ENCODE measurements around the gene DDAH1. TPM values are rescaled to one million over a fixed set of nuclear protein-coding genes. Genes with fewer than 3 reads are reported as not detected.

DDAH1 gene
- total and polyA plus RNA-seq, 4 donors, result 25.8 to 42.7 (median 31.7) TPM

- Histone ChIP-seq H3K27me3 (ENCODE audit: control insufficient read depth in 4 of 4, insufficient read depth in 4 of 4, low read length in 3 of 4) (no peaks in the 10 kb centered on the region), H3K9ac (ENCODE audit: low read depth in 1 of 2, low read length in 2 of 2) (no peak overlapping the region), H3K4me3 (ENCODE audit: low read depth in 1 of 3, low read length in 3 of 3) (no peak overlapping the region), H3K36me3 (ENCODE audit: control insufficient read depth in 4 of 4, insufficient read depth in 3 of 4, low read depth in 1 of 4, low read length in 3 of 4) (no peaks in the 10 kb centered on the region), H3K4me1 (ENCODE audit: control insufficient read depth in 4 of 4, insufficient read depth in 4 of 4, low read length in 3 of 4) (no peaks in the 10 kb centered on the region), H3K27ac (ENCODE audit: low read depth in 1 of 2, low read length in 2 of 2) (no peak overlapping the region), H3K9me3 (ENCODE audit: control insufficient read depth in 4 of 4, low read length in 3 of 4) (no peaks in the 10 kb centered on the region)
- no peak for TF ChIP-seq EGR1 (IDR thresholded peaks at IDR 0.05; ENCODE audit: low read depth in 2 of 2)
- no peak for TF ChIP-seq NR2F2 (IDR thresholded peaks at IDR 0.05)
- TF ChIP-seq RXRA (IDR thresholded peaks at IDR 0.05), result no peak
- no peak for TF ChIP-seq YY1 (IDR thresholded peaks at IDR 0.05)
- no peak for DNase-seq (ENCODE audit: low spot score)
- 93% methylated on average over 2 of the region's 2 CpGs for WGBS
These were observed 19.3 kb upstream of the DDAH1 start for GRCh38 chr1:85484264-85484663.

DNA sequence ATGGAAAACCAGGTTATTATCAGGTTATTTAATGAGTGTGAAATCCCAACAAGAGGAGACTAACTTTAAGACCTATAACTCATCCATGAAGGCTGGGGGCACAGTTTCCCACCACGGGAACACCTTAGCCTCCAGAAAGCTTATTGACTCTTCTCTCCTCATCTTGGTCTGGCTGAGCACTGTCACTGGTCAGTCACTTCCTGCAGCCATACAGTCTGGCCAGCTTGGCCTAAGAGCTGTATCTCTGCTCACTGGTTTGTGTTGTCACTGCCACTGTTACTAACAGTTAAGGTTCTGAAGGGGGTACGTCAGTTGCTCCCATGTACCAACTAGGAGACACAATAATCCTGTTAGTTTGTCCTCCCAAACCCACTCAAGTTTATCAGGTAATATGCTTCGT, 16.7 kb upstream of the DDAH1 start:
- 94% methylated on average over 3 of the region's 3 CpGs for WGBS
- H3K36me3 ChIP-seq (ENCODE audit: control insufficient read depth in 4 of 4, insufficient read depth in 3 of 4, low read depth in 1 of 4, low read length in 3 of 4), result no peaks in the 10 kb centered on the region
- H3K27ac ChIP-seq (ENCODE audit: low read depth in 1 of 2, low read length in 2 of 2), result no peak overlapping the region
- no peaks in the 10 kb centered on the region for H3K9me3 ChIP-seq (ENCODE audit: control insufficient read depth in 4 of 4, low read length in 3 of 4)
- no peak overlapping the region for H3K4me3 ChIP-seq (ENCODE audit: low read depth in 1 of 3, low read length in 3 of 3)
- no peak for DNase-seq (ENCODE audit: low spot score)
- H3K27me3 ChIP-seq (ENCODE audit: control insufficient read depth in 4 of 4, insufficient read depth in 4 of 4, low read length in 3 of 4), result no peaks in the 10 kb centered on the region
- H3K9ac ChIP-seq (ENCODE audit: low read depth in 1 of 2, low read length in 2 of 2), result no peak overlapping the region
- no peaks in the 10 kb centered on the region for H3K4me1 ChIP-seq (ENCODE audit: control insufficient read depth in 4 of 4, insufficient read depth in 4 of 4, low read length in 3 of 4)
- TF ChIP-seq ZBTB33 (IDR thresholded peaks at IDR 0.05) (no peak), RAD21 (IDR thresholded peaks at IDR 0.05) (no peak), GABPA (IDR thresholded peaks at IDR 0.05 in 1 of 2, conservative IDR thresholded peaks at IDR 0.05 in 1 of 2) (no peak), HNF4A (conservative IDR thresholded peaks at IDR 0.05) (no peak)

DNA sequence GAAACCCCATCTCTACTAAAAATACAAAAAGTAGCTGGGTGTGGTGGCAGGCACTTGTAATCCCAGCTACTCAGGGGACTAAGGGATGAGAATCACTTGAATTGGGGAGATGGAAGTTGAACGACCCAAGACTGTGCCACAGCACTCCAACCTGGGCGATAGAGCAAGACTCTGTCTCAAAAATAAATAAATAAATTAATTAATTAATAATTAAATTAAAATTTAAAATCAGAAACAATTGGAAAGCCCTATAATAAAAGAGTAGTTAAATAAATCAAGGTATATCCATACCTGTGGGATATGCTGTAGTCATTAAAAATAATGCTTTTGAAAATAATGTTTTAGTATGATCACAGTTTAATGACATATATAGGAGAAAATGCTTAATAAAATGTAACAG, 15.6 kb upstream of the DDAH1 start:
- Histone ChIP-seq H3K27ac (ENCODE audit: low read depth in 1 of 2, low read length in 2 of 2) (no peak overlapping the region), H3K4me3 (ENCODE audit: low read depth in 1 of 3, low read length in 3 of 3) (no peak overlapping the region), H3K36me3 (ENCODE audit: control insufficient read depth in 4 of 4, insufficient read depth in 3 of 4, low read depth in 1 of 4, low read length in 3 of 4) (no peaks in the 10 kb centered on the region), H3K9ac (ENCODE audit: low read depth in 1 of 2, low read length in 2 of 2) (no peak overlapping the region), H3K27me3 (ENCODE audit: control insufficient read depth in 4 of 4, insufficient read depth in 4 of 4, low read length in 3 of 4) (no peaks in the 10 kb centered on the region), H3K9me3 (ENCODE audit: control insufficient read depth in 4 of 4, low read length in 3 of 4) (no peaks in the 10 kb centered on the region), H3K4me1 (ENCODE audit: control insufficient read depth in 4 of 4, insufficient read depth in 4 of 4, low read length in 3 of 4) (no peaks in the 10 kb centered on the region)
- no peak for TF ChIP-seq JUND (IDR thresholded peaks at IDR 0.05)
- TF ChIP-seq RXRA (IDR thresholded peaks at IDR 0.05), result no peak
- no peak for TF ChIP-seq GABPA (IDR thresholded peaks at IDR 0.05 in 1 of 2, conservative IDR thresholded peaks at IDR 0.05 in 1 of 2)
- TF ChIP-seq FOXA1 (IDR thresholded peaks at IDR 0.05), result no peak
- no peak for TF ChIP-seq HNF4G (IDR thresholded peaks at IDR 0.05)
- TF ChIP-seq ZBTB33 (IDR thresholded peaks at IDR 0.05), result no peak
- TF ChIP-seq CTCF (IDR thresholded peaks at IDR 0.05; ENCODE audit: low read depth, low read length, missing input control), result no peak
- TF ChIP-seq RAD21 (IDR thresholded peaks at IDR 0.05), result no peak
- no peak for TF ChIP-seq HNF4A (conservative IDR thresholded peaks at IDR 0.05)
- TF ChIP-seq, protein P1, sequence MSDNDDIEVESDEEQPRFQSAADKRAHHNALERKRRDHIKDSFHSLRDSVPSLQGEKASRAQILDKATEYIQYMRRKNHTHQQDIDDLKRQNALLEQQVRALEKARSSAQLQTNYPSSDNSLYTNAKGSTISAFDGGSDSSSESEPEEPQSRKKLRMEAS (IDR thresholded peaks at IDR 0.05), result no peak
- no peak for TF ChIP-seq SP1 (IDR thresholded peaks at IDR 0.05)
- TF ChIP-seq, protein P2, sequence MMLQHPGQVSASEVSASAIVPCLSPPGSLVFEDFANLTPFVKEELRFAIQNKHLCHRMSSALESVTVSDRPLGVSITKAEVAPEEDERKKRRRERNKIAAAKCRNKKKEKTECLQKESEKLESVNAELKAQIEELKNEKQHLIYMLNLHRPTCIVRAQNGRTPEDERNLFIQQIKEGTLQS (IDR thresholded peaks at IDR 0.05), result no peak
- WGBS, result 91% methylated on average over 2 of the region's 2 CpGs
- DNase-seq (ENCODE audit: low spot score), result no peak
